HL-60/S4 treated with retinoic acid at 250 ng/mL for 4 days and 3 days (cell line): Measurements from ENCODE around the gene ARHGAP25.
"Not testable (repeated sequence)": the region's sequence is repeated elsewhere in the genome, so short reads cannot be mapped to it uniquely, and the experiment has no call there.

Experiments
- in situ Hi-C: fragments of 300-500 bp; cut with MboI; formaldehyde crosslinking; loops from 2 replicates; pipeline ENCODE4 v1.7.0; 2022; ENCODE audit warnings: low sequenced_read_pairs

The ARHGAP25 gene

GRCh38 chr2:68787356-68787755 lies 52.7 kb downstream of the ARHGAP25 start:
- in situ Hi-C loops = no loop called here

- in situ Hi-C loops = no loop called here
Observed at GRCh38 chr2:68789603-68790002, 55.0 kb downstream of the ARHGAP25 start.

GRCh38 chr2:68790600-68790999 lies 56.0 kb downstream of the ARHGAP25 start:
- in situ Hi-C loops = no loop called here

- in situ Hi-C loops = no loop called here
Observed at GRCh38 chr2:68791914-68792313, 57.3 kb downstream of the ARHGAP25 start.

DNA sequence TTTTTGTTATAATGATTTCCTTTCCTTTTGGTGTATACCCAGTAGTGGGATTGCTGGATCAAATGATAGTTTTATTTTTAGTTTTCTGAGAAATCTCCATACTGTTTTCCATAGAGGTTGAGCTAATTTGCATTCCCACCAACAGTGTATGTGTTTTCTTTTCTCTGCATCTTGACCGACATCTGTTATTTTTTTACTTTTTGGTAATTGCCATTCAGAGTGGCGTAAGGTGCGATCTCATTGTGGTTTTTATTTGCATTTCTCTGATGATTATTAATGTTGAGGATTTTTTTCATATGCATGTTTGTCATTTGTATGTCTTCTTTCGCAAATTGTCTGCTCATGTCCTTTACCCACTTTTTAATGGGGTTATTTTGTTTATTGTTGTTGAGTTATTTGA lies 58.1 kb downstream of the ARHGAP25 start:
- in situ Hi-C loops = no loop called here

DNA sequence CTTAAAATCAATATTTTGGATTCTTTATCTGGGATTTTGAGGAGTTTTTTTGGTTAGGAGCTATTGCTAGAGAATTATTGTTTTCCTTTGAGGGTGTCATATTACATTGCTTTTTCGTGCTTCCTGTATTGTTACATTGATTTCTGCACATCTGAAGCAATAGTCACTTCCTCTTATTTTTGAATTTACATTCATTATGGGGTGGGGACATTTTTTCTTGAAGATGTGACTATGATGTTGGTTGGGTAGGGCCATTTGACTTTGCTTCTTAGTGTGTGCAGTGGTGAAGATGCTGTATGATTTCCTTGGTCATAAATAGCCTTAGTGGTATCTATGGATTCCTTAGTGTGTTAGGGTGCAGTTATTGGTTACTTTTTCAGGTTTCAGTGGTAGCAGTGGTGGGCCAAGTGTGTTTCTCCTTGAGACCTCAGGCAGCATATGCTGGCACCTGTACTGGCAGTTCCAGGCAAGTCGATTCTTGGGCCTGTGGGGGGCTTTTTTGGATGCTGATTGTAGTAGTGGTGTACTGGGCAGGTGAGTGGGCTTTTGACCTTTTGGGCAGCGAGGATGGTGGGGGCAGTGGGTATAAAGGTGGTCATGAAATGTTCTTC lies 61.8 kb downstream of the ARHGAP25 start:
- in situ Hi-C loops = no loop called here

GRCh38 chr2:68798569-68798968 lies 64.0 kb downstream of the ARHGAP25 start:
- in situ Hi-C loops = no loop called here

DNA sequence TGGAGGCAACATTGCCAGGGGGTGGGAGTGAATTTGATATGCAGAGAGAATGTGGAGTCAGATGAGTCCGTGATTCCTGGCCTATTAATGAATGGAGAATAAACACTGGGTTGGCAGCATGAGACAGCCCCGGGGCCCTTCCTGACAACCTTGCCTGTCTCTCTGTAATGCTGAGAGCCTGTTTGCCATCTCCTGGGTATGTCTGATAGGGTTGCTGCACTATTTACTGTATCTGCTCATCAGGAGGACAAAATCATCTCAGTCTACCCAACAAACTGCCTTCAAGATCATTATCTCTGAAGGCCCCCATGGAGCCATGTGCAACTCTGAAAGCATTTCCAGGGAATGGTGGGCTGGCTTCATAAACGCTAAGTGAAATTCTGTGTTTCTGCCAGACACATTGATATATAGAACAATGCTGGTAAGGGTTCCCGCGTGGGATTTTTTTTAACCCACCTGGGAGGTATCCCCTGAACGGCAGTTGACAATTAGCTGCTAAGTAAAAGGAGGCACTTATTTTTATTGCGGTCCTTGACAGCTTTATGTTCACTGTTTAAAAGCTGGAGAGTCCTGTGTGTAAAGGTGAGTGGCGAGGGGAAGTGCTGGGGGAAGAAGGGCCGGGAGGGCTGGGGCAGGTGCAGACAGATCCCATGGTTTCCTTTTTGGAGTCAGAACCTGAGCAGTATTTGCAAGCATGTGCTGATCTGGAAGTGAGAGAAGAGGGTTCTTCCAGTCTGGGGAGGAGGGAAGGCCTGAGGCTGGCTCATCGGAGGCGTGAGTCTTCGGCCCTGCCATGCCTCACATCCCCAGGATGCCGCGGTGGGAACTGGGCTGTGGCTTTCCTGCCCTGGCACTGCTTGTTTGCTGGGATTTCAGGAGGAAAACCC lies 64.8 kb downstream of the ARHGAP25 start:
- in situ Hi-C loops = no loop called here

- in situ Hi-C loops = no loop called here
Observed at GRCh38 chr2:68800027-68800401, 65.4 kb downstream of the ARHGAP25 start.

- in situ Hi-C loops = no loop called here
Observed at GRCh38 chr2:68800517-68800916, 65.9 kb downstream of the ARHGAP25 start.

GRCh38 chr2:68802161-68802560 lies 67.5 kb downstream of the ARHGAP25 start:
- in situ Hi-C loops = not testable (repeated sequence)

DNA sequence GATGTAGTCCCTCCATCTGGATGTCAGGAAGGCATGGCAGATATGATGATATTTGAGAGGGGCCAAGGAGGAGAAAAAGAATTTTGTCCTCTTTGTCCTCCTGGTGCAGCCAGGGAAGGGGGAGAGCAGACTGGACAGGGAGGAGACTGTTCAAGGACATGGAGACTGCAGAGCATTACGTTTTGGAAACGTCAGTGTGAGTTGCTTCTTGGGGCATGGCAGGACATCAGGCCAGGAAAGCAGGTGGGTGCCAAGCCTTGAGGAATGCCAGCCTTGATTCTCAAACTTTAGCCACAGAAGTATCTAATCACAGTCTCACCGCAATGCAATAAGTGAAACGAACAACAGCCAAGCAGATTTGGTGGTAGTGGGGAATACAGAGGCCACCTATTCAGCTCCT lies 70.4 kb downstream of the ARHGAP25 start:
- in situ Hi-C loops = no loop called here

DNA sequence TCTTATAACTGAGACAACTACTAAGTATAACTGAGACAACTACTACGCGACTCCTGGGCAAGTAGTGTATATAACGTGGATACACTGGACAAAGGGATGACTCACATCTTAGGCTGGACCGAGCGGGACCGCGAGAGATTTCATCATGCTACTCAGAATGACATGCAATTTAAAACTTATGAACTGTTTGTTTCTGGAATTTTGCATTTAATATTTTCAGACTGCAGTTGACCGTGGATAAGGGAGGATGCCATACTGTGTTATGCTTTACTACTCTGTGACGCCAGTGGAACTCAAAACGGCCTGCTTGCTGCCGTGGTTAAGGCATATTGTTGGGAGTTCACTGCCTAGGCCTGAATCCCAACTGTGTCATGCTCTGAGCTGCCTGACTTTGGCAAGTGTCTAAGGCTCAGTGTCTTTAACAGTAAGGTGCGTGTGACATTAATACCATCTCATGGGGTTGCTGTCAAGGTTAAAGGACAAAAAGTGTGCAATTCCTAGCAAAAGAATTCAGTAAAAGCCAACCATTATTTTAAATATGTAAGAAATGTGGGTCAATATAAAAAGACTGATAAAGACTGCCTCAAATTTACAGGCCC lies 72.0 kb downstream of the ARHGAP25 start:
- in situ Hi-C loops = no loop called here

DNA sequence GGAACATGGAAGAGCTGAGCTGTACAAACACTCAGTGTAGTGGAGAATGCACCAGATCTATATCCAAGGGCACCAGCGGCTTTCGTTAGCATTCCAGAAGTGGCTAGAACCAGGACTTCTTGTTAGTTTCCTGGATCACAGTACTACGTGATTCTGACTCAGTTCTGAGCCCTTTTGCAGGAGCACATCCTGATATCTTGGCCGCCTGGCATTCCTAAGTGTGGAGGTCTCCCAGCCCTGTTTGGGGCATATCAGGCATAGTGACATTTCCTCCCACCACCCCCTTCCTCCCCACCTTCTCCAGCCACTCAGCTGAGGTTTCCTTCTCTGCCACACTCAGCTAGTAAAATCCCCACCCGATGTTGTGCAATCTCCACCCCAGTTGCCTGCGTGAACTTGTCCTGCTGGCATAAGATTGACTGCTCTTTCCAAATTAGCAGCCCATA lies 73.2 kb downstream of the ARHGAP25 start:
- in situ Hi-C loops = no loop called here

DNA sequence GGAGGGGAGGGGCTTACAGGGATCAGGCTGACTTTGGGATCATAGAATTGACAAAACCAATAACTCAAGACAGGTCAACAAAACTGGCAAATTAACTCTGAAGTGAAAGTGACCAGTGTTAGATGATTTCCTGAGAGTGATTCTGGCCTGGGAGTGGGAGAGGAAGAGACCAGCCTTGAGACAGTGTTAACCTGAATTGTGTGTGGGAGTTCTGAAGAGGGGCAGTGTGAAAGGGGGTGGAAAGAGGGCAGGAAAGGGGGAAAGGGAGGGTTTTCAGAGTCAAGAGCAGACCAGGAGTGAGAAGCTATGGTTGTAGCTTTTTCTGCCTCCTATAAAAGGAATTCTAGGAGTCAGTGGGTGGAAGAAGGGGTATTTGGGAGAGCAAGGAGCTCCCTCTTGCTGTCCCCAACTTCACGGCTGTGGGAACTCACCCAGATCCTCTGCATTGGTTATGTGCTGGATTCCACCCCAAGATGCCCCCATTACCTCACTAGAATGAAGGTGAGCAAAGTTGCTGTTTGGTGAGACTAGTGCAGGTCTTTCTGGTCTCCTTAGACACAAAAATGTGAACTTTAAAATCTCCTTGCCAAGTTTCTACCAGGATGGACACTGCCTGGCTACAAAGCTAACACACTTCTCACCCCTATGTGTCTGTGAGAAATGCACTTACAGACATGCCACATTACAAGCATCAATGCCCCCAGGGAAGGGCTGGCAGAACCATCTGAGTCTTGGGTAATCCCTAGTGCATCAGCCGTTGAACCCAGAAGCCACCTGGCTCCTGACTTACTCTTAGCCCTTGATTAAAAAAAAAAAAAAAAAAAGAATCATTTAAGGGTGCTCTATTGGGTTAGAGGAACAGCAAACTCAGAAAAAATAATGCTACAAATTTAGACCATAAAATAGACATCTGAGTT lies 75.0 kb downstream of the ARHGAP25 start:
- in situ Hi-C loops = no loop called here

GRCh38 chr2:68811364-68811763 lies 76.8 kb downstream of the ARHGAP25 start:
- in situ Hi-C loops = no loop called here

GRCh38 chr2:68812251-68812650 lies 77.6 kb downstream of the ARHGAP25 start:
- in situ Hi-C loops = no loop called here

- in situ Hi-C loops = no loop called here
Observed at GRCh38 chr2:68813596-68813995, 79.0 kb downstream of the ARHGAP25 start.

GRCh38 chr2:68817306-68817705 lies 82.7 kb downstream of the ARHGAP25 start:
- in situ Hi-C loops = no loop called here

DNA sequence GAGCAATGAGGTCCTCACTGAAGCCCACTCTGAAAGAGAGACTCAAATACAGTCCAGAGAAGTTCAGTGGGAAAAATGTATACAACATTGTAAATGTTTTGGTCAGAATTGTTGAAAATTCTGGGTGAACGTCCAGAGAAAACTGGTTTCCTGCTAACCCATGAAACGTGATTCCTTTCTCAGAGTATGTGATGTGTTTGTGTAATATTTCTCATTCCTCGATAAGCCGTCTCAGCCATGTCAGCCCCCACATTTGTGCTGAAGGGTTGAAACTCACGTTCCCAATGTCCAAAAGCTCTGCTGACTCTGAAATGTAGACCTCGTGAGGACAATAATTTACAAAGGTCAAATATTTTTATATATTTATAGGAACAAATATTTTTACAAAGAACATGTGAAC lies 84.9 kb downstream of the ARHGAP25 start:
- in situ Hi-C loops = no loop called here
